Measurements from ENCODE around the gene GLYATL1B.
A peak's percentile ranks its signal among the peaks of the same experiment; 100 is the strongest.
"Not testable (repeated sequence)": the region's sequence is repeated elsewhere in the genome, so short reads cannot be mapped to it uniquely, and the experiment has no call there.

GLYATL1B gene, protein sequence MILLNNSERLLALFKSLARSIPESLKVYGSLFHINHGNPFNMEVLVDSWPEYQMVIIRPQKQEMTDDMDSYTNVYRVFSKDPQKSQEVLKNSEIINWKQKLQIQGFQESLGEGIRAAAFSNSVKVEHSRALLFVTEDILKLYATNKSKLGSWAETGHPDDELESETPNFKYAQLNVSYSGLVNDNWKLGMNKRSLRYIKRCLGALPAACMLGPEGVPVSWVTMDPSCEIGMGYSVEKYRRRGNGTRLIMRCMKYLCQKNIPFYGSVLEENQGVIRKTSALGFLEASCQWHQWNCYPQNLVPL

DNA sequence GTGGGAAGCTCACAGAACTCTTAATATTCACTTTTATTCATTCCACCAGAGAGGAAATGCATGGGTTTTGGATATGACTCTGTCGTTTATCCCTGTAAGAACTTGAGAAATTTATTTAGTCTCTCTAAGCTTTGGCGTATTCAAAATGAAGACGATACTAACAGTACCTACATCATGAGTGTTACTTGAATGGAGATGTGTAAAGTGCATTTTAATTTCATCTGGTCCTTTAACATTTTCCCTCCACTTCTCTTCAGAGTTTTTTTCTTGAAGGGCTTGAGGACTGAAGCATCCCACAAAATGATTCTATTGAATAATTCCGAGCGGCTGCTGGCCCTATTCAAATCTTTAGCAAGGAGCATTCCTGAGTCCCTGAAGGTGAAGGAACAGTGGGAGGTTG, at the start of gene GLYATL1B:
TSS of gene GLYATL1B (plus strand) at position 301 of the 400 bp plus-strand sequence. CDS start at position 301, 0 bp downstream.
- DNase-seq = not testable (repeated sequence)

DNA sequence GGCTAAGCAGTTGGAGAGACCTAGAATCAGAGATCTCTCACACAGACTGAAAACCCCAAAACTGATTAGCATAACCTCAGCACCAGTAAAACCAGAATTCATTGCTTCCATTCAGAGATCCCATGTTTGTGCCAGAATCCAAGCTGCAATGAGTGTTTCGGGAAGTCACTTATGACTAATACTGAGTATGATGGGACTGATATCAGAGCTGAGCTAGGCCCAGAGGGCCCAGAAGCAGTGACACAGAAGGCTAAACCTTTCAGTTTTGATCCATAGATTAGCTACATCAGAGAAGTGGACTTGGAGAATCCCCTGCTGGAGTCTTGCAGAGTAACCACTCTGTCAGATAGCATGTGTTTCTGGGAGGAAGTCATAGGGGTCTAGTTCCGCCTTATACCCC, 49.6 kb upstream of the GLYATL1B start:
- DNase-seq = not testable (repeated sequence)

DNA sequence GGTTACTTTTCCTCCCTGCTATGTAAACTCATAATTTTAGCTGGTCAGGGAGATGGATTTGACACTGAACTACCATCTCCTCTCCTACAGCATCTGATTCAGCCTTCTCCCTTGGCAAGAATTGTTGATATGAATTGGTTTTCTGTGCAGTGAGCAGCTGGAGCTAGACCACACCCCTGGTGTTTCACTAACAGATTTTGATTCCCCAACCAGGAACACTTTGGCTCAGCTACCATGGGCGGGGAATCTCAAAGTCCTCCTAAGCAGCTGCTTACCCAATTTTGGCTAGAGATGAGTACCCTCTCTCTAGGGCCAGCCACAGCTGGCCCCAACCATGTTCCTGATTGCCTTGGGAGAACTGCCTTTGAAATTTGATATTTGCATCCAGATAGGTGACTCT, 48.7 kb upstream of the GLYATL1B start:
- DNase-seq = not testable (repeated sequence)

DNA sequence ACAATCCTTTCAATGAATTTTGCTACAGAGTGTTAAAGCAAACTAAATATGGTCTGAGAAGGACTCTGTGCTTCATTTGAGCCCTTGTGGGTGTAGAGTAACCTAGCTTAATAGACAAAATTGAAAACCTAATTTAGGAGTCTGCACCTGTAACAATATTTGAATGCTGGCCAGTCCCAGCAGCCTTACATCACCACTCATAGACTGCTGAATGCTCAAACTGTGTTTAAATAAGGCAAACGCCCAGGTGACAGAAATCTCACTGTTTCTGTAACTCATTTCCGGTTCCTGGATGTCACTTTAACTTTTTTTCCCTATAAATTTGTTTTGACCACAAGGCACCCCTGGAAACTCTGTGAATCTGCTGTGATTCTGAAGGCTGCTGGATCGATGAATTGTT, 45.5 kb upstream of the GLYATL1B start:
- DNase-seq = no peak

DNA sequence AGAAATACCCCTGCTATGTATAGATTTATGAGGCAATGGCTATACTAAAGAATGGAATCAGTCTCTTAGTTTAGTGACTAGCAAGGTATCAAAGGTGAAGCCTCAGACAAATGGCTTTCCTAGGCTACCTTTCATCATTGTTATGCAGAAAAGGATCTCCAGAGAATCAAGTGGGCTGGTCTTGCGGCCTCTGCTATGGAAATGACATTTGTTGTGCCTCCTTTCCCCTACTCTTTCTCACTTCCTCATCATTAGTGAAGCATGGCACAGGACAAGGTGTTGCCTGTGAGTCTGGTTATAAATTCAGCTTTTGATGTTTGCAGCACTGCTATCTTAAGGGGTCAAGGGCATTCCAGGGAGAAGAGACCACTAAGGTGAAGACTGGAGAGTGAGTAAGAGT, 34.7 kb upstream of the GLYATL1B start:
- not testable (repeated sequence) for DNase-seq

DNA sequence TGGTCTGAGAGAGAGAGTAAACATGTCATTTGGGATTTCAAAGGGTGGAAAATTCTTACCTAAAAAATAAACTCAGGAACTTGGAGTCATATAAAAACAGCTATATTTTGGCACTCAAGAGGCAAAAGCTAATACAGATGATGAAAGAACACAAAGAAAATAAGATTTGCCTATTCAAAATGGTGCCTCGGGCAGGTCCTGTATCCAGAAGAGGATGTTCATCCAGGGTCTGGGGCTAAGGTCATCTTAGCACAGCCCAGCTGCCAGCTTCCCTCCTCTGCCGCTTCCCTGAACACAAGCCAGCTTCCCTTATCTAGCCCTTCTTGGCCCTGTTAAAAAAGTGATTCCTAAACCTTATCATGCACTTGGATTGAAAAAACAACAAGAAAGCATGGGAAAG, 33.8 kb upstream of the GLYATL1B start:
- DNase-seq = not testable (repeated sequence)

DNA sequence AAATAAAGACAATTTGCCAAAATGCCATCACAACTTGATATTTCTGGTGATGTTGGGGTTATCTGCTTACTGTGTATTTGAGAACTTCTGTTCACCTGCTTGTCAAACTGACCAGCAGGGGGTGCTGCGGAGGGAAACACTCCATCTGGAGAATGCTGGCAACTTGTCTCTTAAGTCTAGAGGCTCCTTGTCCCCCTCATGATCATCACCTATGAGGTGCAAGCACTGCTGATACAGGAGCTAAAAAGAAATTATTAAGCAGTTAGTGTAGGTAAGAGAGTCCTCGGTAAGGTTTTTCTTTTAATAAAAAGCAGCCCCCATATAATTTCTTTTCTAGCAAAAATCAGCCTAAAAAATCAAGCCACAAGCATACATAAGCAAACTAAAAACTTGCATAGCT, 32.7 kb upstream of the GLYATL1B start:
- DNase-seq = peak in 1 of 2 experiments; percentile 21

DNA sequence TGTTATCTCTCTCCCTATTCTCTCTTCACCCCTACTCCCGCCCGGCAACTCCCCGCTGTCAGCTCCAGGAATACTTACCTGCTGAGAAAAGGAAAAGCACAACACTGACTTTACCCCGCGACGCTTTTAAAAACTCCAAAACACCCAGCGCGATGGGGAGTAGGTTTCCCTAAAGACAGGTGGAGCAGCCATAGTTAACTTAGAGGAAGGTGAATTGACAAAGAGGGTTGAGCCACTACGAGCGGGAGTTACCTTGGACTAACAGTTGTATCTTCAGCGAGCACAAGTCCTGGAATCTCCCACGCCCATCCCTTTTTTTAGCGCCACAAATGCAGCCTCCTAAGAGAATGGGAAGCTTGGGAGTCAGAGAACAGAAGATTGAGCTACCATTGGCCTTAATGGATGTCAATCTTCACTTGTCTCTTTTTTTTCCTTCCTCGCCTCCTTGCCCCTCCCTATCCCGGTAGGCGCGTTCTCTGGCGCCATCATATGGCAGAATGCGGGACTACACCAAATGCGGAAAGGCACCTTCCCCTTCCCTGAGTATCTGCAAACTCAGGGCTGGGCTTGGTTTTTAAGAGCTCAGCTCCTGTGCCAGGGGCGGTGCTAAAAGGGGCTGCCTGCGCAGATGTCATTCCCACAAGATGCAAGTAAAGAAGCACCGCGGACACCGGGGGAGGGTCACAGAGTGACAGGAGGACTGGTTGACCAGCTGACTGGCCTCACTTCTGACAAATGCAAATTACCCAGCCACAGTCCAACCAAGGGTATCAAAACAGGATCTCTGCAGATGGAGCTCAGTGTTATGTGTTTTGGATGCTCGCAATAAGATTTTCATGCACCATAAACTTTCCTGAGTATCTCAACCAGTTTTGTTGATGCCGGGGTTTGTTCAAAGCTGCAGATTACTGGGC, 27.7 kb upstream of the GLYATL1B start:
- peak; percentile 37 to 59 for DNase-seq

DNA sequence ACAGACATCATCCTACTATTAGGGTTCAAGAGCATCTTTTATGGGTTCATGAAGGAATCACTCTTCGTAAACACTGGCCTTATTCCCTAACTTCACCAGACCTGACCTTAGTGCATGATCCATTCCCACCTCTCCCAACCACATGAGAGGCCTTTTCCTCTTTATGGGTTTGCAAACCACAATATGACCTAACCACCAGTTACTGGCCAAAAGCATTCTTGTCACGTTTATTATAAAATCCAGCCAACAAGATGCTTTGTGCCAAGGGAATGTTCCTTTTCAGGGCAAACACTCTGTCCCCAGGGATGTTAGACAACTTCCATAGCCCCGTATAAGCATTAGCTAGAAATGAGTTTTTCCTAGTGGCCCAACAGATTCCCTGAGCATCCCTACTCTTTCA, 26.0 kb upstream of the GLYATL1B start:
- DNase-seq = not testable (repeated sequence)

DNA sequence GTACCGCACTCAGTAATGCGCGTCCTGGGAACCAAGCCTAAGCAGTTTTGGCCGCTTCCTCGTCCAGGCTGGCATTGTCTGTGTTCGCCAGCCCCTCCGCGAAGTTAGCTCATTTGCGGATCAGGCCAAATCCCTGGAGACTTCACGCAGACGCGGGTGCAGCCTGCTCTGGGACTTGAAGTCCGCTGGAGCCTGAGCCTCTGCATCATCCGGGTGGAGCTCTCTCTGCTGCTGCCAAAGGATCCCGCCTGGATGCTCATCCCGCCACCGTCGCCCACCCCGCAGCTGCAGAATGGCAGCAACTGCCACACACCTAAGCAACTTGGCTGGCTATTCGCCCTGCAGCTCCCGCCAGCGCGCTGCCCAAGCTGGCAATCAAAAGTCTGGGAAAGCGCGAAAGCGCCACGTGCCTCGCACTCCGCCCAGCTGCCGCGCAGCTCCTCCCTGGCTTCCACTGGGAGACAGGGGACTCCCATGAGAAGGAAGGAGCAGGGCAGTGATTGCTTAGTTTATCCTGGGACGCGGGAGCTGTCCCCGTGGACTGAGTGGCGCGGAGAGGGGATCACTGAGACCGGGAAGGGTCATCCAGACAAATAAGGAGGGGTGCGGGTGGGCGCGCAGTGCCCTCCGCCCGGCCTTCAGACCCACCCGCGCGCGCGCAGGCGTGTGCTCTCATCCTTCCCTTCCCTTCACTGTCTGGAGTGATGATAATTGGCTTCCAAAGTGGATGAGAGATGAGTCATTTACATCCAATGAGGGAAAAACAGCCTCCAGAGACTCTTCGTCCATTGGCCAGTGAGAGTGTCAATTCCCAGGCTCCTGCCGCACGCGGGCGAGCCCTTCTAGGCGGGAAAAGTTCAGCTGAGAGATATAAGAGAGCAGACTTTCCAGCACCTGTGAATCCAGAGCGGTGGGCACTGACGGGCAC, 23.2 kb upstream of the GLYATL1B start:
- DNase-seq = no peak

DNA sequence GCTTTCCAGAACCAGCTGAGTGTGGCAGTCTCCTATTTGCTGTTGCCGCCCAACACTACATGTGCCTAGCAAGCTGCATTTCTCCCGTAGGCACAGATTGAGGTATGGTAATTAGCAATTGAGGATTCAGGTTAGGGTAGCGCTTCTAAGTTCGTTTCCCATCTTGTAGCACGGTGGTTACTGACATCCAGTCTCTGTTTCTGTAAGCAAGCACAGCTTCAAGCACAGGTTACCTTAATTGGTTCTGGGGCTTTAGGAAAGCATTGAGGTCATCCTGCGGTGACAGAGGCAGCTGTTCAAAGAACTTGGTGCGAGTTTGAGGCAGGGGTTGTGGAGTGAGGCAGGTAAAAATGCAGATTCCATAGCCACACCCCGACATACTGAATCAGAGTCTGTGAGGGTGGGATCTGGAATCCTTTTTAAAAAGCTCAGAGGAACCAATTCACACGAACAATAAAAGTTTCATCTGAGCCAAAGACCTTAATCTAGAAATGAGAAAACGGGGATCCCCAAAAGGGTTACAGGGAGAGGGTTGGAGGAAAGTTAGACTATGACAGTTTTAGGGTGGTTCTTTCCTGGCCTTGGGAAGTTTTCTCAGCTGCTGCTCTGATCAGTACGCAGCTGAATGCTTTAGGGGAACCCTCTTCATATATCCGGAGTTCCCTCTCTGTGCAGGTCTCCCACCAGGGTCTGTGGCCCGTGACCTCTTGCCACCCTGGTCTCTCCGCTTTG, 21.9 kb upstream of the GLYATL1B start:
- DNase-seq = not testable (repeated sequence)

DNA sequence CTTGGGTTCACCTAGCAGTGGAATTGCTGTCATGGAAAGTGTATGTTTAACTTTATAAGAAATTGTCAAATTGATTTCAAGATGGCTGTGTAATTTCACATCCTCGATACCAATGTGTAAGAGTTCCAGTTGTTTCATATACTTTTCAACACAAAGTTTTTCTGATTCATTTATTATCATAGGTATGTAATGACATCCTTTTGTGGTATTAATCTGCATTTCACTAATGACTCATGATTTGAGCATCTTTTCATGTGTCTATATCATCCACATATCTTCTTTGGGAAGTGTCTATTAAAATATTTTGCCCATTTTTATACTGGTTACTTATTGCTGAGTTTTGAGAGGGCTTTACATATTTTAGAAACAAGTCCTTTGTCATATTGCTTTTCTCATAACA, 17.0 kb upstream of the GLYATL1B start:
- no peak for DNase-seq

DNA sequence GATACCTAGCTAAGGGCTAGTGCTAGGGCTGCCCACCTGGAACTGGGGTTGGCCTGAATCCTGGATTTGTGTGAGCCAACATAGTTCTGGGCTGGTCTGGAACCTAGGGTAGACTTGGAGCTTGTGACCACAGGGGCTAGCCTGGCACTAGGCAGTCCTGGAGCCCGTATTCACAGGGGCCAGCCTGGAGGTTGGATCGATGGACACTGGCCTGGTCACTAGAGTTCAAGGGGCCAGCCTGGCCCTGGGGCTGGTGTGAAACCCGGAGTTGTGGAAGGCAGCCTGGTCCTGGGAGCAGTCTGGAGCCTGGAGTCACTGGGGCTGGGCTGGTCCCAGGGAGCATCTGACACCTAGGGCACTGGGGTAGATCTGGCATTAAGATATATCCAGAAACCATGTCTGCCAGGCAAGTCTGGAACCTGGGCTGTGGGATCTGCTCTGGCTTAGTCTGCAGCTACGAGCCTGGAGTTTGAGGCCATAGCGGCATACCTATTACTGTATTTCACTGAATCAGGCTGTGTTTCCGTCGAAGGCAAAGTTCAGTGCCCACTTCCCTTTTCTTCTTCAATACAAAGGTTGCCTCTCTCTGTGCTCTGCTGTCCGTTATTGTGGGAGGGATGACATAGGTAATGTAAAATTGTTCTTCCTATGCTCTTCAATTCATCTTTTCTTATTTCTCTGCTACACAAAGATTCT, 9.1 kb upstream of the GLYATL1B start:
- no peak for DNase-seq

DNA sequence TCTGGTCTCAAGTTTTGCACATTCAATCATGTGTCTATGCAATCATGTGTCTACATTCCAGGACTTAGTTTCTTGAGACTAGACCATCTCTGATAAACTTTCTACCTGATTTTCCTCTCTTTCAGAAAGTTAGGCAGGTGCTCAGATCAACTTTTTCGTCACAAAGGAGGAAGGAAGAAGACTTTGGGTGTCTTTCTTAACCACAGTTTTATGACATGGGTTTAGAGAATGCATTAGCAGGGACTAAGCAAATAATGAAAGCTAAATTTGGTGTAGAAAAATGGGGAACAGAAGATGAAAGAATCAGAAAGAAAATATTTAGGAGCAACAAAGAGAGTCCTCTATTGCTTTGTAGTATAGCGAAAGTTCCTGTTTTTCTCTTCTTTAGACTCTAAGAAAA, 7.7 kb upstream of the GLYATL1B start:
- no peak for DNase-seq

DNA sequence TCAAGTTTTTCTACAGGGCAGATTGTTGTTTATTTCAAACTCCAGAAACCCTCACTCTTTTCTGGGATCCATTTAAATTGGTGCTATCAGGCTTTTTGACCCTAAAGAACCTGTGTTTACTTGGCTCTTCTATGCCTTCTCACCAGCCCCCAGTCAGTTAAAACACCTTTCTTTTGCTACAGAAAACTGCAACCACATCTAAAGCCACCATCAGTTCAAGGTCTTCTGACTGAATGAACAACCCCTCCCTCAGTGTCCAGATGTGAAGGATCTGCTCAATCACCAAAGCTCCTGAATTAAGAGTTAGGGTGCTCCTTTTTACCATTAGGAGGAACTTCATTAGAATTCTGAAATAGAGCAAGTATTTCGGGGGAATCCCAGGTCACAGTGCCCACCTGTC, 7.0 kb upstream of the GLYATL1B start:
- no peak for DNase-seq

DNA sequence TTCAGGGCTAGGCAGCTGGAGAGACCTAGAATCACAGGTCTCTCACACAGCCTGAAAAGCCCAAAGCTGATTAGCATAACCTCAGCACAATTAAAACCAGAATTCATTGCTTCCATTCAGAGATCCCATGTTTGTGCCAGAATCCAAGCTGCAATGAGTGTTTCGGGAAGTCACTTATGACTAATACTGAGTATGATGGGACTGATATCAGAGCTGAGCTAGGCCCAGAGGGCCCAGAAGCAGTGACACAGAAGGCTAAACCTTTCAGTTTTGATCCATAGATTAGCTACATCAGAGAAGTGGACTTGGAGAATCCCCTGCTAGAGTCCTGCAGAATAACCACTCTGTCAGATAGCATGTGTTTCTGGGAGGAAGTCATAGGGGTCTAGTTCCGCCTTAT, 5.7 kb upstream of the GLYATL1B start:
- DNase-seq = not testable (repeated sequence)

DNA sequence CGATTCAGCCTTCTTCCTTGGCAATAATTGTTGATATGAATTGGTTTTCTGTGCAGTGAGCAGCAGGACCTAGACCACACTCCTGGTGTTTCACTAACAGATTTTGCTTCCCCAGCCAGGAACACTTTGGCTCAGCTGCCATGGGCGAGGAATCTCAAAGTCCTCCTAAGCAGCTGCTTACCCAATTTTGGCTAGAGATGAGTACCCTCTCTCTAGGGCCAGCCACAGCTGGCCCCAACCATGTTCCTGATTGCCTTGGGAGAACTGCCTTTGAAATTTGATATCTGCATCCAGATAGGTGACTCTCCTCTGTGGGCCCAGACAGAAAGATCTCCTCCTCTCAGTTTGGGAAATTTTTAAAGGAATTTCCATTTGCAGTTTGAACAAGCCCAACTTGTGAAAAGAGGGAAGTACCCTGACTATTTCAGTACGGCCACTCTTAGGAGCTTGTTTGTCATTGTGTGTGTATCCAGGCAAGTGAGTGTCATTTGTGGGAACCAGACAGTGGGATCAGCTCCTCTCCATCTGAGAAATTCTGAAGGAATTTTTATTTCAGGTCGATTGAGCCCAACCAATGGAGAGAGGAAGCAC, 4.6 kb upstream of the GLYATL1B start:
- DNase-seq = not testable (repeated sequence)

DNA sequence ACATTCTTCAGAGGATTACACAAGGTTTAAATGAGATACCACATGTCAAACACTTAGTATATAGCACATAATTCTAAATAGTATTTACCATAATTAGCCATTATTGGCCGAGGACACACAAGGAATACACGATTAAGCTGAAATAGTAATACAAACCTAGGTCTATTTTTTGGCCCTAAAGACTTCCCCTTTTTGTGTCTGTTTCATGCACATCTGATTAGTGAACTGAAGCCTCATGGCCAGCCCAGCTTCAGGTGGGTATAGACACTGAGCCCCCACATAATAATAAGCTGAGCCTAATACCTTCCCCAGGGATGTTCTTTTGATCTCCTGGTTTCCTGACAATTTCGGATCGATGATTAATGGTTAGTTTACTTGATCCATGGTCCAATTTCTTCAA, 2.1 kb downstream of the GLYATL1B start:
- DNase-seq = no peak

DNA sequence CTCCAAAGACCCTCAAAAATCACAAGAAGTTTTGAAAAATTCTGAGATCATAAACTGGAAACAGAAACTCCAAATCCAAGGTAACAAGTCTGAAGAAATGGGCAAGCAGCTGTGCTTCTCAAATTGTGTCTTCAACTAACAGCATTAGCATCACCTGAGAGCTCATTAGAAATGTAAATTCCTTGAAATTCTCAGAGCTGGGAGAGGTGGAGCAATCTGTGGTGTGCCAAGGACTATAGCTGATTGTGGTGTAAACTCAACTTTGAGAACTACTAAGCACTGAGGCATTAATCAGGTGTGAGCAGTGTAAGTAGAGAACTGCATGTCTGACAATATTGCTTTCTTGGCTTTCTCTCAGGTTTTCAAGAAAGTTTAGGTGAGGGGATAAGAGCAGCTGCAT, 7.5 kb downstream of the GLYATL1B start:
- DNase-seq = not testable (repeated sequence)

DNA sequence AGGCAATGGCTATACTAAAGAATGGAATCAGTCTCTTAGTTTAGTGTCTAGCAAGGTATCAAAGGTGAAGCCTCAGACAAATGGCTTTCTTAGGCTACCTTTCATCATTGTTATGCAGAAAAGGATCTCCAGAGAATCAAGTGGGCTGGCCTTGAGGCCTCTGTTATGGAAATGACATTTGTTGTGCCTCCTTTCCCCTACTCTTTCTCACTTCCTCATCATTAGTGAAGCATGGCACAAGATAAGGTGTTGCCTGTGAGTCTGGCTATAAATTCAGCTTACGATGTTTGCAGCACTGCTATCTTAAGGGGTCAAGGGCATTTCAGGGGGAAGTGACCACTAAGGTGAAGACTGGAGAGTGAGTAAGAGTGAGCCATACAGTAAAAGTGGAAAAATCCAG, 9.1 kb downstream of the GLYATL1B start:
- not testable (repeated sequence) for DNase-seq

DNA sequence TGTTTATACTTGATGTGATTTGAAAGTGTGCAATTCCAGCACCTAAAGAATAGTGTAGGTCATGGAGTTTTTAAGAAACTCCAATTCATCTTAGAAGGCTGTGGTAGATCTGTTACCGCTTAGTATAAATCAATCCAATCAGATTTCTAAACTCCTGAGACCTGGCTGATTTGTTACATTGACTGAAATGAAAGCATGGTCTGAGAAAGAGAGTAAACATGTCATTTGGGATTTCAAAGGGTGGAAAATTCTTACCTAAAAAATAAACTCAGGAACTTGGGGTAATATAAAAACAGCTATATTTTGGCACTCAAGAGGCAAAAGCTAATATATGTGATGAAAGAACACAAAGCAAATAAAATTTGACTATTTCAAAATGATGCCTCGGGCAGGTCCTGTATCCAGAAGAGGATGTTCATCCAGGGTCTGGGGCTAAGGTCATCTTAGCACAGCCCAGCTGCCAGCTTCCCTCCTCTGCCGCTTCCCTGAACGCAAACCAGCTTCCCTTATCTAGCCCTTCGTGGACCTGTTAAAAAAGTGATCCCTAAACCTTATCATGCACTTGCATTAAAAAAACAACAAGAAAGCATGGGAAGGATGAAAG, 10.0 kb downstream of the GLYATL1B start:
- not testable (repeated sequence) for DNase-seq

All from NCI-H524 (cell line).